NT2/D1 (cell line): Measurements from ENCODE around the gene SLC6A5.

Experiments
- YY1 ChIP-seq: IDR thresholded peaks from 2 replicates; pipeline ENCODE4 v1.6.1; 2011; ENCODE audit not compliant: insufficient read length, insufficient read depth
- ZNF274 ChIP-seq: IDR thresholded peaks from 2 replicates; pipeline ENCODE4 v1.6.1; 2011; ENCODE audit warnings: mild to moderate bottlenecking, low read depth, low read length

DNA sequence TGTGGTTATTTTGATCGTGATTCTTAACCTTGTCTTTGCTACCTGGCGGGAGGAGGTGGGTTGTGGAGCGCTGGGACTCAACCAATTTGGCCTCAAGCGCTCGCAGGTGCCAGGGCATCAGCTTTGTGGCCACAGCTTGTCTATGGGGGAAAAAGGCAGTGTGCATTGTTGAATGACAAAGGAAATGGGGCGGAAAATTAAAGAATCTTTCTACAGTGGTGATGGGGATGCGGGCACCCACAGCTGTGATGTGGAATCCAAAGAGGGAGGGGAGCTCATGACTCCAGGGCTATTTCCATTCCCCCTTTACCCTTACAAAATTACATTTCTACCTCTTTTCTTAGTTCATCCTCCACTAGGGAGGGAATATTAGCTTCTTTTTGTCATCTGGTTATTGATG lies 1.1 kb downstream of the SLC6A5 start:
- no peak for TF ChIP-seq YY1
- no peak for TF ChIP-seq ZNF274
